Germinal center (tissue), 1 donor: ENCODE measurements around the gene ABHD17A.

Experiments used
- DNase-seq: peaks from one replicate; pipeline ENCODE4 v3.0.0; 2012; ENCODE audit warnings: mixed read lengths, low spot score

Gene ABHD17A

DNA sequence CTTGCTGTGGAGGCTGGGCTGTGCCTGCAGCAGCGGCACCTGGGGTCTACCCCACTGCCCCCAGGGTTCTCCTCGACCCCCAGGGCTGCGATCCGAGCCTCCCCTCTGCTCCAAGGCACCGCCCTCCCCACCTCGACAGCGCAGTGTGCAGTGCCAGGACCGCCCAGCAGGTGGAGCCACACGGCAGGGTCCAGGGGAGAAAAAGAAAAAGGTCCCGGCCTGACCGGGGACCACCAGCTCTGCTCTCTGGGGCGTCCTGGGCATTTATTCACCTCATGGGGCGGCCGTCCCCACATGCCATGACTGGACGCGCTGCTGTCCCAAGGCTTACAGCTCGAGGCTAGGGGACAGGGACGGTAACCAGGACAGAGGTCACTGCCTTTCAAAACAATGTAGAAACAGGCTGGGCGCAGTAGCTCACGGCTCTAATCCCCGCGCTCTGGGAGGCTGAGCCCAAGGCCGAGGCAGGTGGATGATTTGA lies 47.6 kb downstream of the ABHD17A start:
- peak; percentile 76 for DNase-seq

DNA sequence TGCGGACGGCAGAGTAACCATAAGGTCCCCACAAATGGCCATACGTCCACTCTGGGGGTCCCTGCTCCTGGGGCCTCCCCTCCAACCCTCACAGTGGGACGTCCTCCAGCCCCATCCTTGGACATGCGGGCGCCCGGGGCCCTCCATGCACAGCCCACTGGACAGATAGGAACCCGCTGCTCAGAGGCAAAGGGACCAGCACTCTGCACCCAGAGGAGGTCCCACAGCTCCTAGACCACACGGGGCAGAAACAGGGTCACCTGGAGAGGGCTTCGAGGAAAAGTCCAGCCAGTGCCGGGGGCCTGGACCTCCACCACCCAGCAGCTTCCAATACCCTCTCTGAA lies 48.1 kb downstream of the ABHD17A start:
- DNase-seq, result no peak

DNA sequence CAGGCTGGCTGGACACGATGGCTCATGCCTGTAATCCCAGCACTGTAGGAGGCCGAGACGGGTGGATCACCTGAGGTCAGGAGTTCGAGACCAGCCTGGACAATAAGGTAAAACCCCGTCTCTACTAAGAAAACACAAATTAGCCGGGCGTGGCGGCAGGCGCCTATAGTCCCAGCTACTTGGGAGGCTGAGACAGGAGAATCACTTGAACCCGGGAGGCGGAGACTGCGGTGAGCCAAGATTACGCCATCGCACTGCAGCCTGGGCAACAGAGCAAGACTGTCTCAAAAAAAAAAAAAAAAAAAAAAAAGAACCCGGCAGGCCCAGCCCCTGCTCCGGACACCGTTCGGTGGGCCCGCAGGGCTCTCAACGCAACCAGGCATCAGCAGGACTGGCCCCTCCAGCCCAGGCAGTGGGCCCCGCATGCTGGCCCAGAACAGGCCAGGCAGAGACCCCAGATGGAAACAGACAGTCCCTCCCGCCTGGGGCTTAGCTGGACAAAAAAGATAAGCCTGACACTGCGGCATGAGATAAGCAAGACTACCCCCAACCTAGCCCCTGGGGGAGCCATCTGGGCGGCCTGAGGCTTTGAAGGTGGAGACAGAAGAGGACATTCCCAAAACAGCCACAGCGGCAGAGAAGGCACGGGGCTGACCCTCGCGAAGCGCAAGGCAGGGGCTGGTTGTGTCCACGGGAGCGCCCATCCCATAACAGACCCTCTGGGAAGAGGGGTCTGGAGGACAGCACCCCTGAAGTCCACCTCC lies 48.7 kb downstream of the ABHD17A start:
- no peak for DNase-seq

DNA sequence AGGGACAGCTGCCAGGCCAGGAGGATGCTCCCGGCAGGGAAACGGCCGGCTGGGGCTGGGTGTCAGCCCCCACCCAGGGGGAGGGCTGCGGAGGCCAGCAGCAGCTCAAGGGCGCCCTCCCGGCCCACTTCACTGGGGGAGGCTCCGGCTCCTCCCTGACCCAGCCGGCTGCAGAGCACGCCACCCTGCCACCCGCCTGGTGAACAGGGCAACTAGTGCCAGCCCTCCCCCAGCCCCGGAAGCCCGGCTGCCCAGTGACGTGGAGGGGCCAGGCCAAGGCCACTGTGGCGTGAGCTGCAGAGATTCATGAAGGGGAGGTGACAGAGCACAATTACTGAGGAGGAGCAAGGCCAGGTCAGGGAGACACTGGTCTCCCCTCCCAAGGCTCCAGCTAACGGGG lies 51.8 kb downstream of the ABHD17A start:
- no peak for DNase-seq

DNA sequence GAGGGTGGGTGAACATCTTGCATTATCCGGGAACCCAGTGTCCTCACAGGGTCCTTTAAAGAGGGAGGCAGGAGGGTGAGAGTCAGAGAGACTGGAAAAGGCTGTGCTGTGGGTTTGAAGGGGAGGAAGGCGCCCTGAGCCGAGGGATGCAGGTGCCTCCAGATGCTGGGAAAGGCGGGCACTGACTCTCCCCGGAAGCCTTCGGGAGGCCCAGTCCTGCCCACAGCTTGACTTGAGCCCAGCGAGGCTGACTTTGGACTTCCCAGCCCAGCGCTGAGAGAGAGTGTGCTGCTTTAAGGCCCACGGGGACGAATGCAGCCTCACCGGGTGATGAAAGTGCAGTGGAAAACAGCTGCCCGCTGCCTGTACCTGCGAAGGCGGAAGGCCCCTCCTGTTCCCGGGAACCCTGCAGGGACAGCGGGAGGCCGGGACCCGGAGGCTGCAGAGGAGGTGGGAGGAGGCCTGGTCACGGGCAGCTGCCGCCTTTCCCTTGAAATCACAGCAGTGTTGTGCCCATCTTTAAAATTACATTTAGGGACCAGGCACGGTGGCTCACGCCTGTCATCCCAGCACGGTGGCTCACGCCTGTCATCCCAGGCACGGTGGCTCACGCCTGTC lies 53.1 kb downstream of the ABHD17A start:
- DNase-seq, result no peak

DNA sequence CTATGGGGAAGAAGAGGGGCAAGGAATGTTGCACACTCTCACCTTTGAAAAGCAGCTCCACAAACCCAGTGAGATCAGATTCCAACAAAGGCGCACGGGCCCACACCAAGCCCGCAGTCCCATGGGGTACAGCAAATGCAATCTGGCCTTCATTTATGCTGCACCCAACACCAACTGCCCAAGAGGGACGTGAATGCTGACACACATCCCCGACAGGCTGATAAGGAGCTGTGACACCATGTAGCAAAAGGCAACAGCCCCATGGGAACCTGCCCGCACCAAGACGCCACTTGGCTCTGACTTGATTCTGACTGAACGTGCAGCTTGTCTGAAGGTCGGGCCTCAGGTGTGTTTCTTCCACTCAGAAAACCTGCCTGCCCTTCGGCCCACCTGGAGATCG lies 54.3 kb downstream of the ABHD17A start:
- no peak for DNase-seq

DNA sequence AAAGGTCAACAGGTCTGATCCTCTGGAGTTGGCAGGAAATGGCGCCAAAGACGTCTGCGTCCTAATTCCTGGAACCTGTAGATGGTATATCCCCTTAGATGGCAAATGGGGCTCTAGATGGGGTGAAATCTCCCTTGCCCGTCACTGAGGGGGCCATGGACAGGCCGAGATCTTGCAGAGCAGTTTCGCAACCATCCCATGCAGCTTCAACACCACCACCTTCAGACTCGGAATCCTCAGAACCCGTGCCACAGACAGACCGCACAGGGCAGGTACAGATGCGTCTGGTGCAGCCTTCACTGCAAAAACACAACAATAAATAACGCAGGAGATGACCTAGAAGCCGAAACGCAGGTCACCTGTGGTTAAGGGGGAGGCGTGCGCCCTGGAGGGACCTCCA lies 54.7 kb downstream of the ABHD17A start:
- no peak for DNase-seq

DNA sequence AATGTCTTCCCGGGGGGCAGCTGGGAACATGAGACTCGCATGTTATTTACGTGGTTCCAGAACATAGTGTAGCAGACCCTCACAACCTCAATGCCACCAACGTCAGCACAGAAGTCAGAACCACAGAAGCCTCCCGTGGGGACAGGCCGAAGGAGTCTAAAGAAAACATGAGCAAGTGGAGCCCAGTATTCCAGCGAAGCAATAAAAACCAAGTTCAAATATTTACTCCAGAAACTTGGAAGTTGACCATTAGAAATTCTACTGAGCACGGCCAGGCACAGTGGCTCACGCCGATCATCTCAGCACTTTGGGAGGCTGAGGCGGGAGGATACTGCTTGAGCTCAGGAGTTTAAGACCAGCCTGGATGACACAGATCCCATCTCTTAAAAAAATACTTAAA lies 55.3 kb downstream of the ABHD17A start:
- DNase-seq, result no peak

DNA sequence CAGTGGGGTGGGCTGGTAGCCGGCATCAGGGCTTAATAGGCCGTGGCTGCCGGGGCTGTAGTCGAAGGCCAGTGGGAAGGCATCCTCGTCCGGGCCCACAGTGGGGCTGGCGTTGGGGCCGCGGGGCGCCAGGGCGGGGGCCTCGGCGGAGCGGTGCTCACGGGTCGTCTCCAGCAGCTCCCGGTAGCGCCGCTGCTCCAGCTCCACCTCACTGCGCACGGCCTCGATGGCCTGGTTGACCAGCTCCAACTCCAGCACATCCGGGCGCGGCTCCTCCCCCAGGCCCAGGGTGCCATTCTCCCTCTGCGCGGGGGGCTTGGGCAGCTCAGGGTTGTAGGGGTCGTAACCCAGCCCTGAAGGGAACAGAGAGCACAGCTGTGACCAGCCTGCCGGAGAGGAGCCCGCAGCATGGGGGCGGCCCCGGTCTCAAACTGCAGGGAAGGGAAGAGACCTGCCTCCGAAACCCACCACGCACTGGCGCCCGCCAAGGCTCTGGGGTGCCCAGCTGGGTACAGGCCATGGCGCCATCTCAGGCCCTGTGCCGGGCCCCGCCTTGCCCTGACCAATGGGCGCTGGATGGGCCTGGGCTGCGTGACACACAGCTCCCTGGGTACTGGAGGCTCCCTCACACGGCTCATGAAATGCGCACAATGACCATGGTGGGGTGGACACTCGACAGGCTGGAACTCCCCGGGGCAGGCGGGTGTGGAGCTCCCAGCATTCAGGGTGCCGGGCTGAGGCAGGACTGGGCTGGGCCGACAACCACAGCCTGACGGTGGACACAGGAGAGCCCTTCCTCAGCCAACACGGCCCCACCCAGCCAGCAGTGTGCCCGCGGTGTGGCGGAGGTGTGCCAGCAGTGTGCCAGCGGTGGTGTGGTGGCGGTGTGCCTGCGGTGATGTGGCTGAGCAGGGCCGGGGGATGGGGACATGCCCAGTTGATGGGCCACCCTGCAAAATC lies 56.7 kb downstream of the ABHD17A start:
- DNase-seq, result no peak

DNA sequence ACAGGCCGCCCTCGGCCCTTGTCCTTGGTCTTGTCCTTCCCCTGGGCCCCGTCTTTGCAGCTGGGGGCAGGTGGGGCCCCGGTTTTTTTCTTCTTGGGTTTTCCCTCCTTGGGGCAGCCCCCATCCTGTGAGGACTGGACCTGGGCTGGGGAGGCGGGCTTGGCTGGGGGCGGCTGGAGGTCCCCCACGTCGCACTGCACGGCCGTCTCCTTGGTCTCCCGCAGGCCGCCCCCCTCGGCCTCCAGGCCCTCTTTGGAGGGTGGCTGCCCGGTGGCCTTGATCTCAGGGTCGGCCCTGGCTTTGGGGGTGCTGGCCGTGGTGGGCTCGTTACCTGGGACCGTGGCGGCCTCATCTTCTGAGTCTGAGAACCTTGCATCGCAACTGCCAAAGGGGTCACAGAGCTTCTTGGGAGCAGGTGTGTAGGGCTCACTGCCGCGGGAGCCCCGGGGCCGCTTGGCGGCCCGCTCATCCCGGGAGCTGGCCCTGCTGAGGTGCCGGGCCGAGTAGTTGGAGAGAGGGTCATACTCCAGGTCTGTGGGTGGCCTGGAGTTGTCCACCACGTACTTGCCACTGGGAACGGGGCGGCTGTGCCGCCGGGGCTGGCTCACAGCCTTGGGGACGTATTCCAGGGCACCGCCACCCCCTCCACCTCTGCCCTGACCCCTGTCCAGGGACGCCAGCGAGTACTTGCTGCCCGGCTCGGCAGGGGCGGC lies 57.6 kb downstream of the ABHD17A start:
- no peak for DNase-seq
